ENCODE data around the gene SHD. TPM values are rescaled to one million over a fixed set of nuclear protein-coding genes. Genes with fewer than 3 reads are reported as not detected.

Gene SHD
- total RNA-seq, 1 experiment from 2014 or later = 2.0 TPM

- DNase-seq (ENCODE audit: low read depth, low spot score) = no peak
- Histone ChIP-seq H3K9me2 (ENCODE audit: insufficient read depth) (no peaks in the 10 kb centered on the region), H4K20me1 (ENCODE audit: insufficient read depth) (no peaks in the 10 kb centered on the region), H3K4me3 (replicated peaks in 1 of 2; ENCODE audit: low read depth in 1 of 2, low read length in 2 of 2) (no peak overlapping the region), H3K9ac (ENCODE audit: low read length) (no peak overlapping the region), H3K27me3 (ENCODE audit: insufficient read depth, low read length) (no peaks in the 10 kb centered on the region), H3K79me2 (ENCODE audit: insufficient read depth, low read length) (no peaks in the 10 kb centered on the region), H3K4me2 (ENCODE audit: low read length) (no peak overlapping the region), H3K9me3 (ENCODE audit: control insufficient read depth in 1 of 2, insufficient read depth in 1 of 2, low read depth in 1 of 2, low read length in 2 of 2) (peaks cover 8 to 10% of the 10 kb centered on the region in 2 experiments; a peak in 3 of 4 replicates), H3K36me3 (ENCODE audit: control insufficient read depth in 1 of 2, insufficient read depth in 2 of 2, low read length in 2 of 2) (no peaks in the 10 kb centered on the region), H2AFZ (ENCODE audit: low read depth, low read length, poor library complexity, severe bottlenecking) (no peak overlapping the region), H3K27ac (ENCODE audit: low read depth, low read length) (no peak overlapping the region), H3K4me1 (ENCODE audit: control insufficient read depth in 1 of 2, insufficient read depth in 2 of 2, low read length in 2 of 2) (no peaks in the 10 kb centered on the region)
- no peak for ATAC-seq
- intact Hi-C loops (cut with micrococcal nuclease) = no loop called here
- POLR2A ChIA-PET = no interaction called here
- CTCF ChIA-PET = no interaction called here
- BruUV-seq (replicated peaks) = no TSS peak
- RAD21 ChIA-PET (ENCODE audit: low non-redundant PET in 1 of 2, low total read pairs in 2 of 2, uncharacterized antibody in 2 of 2, unreplicated experiment in 2 of 2) = no interaction called here
- TF ChIP-seq POLR2A (IDR thresholded peaks at IDR 0.05; ENCODE audit: borderline replicate concordance, extremely low read depth, insufficient read depth, insufficient read length) (no peak), SIN3A (IDR thresholded peaks at IDR 0.05; ENCODE audit: low read depth) (no peak), ZNF274 (IDR thresholded peaks at IDR 0.05; ENCODE audit: low read depth, low read length) (no peak), EGR1 (IDR thresholded peaks at IDR 0.05; ENCODE audit: low read depth) (no peak), TCF7L2 (IDR thresholded peaks at IDR 0.05; ENCODE audit: borderline replicate concordance, extremely low read depth, insufficient read depth, insufficient read length) (no peak), JUND (IDR thresholded peaks at IDR 0.05) (no peak), FOSL1 (IDR thresholded peaks at IDR 0.05; ENCODE audit: low read depth) (no peak), SRF (IDR thresholded peaks at IDR 0.05; ENCODE audit: low read depth) (no peak), CTCF (IDR thresholded peaks at IDR 0.05 in 2 of 3, conservative IDR thresholded peaks at IDR 0.05 in 1 of 3; ENCODE audit: borderline replicate concordance in 1 of 3, insufficient read depth in 1 of 3, low read depth in 2 of 3, low read length in 2 of 3) (no peak), ZFX (IDR thresholded peaks at IDR 0.05) (no peak), POLR2AphosphoS5 (IDR thresholded peaks at IDR 0.05; ENCODE audit: low read depth, low read length) (no peak), CEBPB (IDR thresholded peaks at IDR 0.05; ENCODE audit: low read depth) (no peak), CBX3 (IDR thresholded peaks at IDR 0.05; ENCODE audit: low read depth) (no peak), EZH2phosphoT487 (IDR thresholded peaks at IDR 0.05; ENCODE audit: borderline replicate concordance) (no peak), EZH2 (IDR thresholded peaks at IDR 0.05) (no peak), SP1 (IDR thresholded peaks at IDR 0.05; ENCODE audit: low read depth) (no peak), RAD21 (IDR thresholded peaks at IDR 0.05; ENCODE audit: low read depth) (no peak)
- TF ChIP-seq, protein P1, sequence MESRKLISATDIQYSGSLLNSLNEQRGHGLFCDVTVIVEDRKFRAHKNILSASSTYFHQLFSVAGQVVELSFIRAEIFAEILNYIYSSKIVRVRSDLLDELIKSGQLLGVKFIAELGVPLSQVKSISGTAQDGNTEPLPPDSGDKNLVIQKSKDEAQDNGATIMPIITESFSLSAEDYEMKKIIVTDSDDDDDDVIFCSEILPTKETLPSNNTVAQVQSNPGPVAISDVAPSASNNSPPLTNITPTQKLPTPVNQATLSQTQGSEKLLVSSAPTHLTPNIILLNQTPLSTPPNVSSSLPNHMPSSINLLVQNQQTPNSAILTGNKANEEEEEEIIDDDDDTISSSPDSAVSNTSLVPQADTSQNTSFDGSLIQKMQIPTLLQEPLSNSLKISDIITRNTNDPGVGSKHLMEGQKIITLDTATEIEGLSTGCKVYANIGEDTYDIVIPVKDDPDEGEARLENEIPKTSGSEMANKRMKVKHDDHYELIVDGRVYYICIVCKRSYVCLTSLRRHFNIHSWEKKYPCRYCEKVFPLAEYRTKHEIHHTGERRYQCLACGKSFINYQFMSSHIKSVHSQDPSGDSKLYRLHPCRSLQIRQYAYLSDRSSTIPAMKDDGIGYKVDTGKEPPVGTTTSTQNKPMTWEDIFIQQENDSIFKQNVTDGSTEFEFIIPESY (IDR thresholded peaks at IDR 0.05; ENCODE audit: extremely low read depth, insufficient replicate concordance, low read length) = no peak
- TF ChIP-seq, protein P2, sequence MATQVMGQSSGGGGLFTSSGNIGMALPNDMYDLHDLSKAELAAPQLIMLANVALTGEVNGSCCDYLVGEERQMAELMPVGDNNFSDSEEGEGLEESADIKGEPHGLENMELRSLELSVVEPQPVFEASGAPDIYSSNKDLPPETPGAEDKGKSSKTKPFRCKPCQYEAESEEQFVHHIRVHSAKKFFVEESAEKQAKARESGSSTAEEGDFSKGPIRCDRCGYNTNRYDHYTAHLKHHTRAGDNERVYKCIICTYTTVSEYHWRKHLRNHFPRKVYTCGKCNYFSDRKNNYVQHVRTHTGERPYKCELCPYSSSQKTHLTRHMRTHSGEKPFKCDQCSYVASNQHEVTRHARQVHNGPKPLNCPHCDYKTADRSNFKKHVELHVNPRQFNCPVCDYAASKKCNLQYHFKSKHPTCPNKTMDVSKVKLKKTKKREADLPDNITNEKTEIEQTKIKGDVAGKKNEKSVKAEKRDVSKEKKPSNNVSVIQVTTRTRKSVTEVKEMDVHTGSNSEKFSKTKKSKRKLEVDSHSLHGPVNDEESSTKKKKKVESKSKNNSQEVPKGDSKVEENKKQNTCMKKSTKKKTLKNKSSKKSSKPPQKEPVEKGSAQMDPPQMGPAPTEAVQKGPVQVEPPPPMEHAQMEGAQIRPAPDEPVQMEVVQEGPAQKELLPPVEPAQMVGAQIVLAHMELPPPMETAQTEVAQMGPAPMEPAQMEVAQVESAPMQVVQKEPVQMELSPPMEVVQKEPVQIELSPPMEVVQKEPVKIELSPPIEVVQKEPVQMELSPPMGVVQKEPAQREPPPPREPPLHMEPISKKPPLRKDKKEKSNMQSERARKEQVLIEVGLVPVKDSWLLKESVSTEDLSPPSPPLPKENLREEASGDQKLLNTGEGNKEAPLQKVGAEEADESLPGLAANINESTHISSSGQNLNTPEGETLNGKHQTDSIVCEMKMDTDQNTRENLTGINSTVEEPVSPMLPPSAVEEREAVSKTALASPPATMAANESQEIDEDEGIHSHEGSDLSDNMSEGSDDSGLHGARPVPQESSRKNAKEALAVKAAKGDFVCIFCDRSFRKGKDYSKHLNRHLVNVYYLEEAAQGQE (IDR thresholded peaks at IDR 0.05; ENCODE audit: low read depth) = no peak
- TF ChIP-seq, protein P3, sequence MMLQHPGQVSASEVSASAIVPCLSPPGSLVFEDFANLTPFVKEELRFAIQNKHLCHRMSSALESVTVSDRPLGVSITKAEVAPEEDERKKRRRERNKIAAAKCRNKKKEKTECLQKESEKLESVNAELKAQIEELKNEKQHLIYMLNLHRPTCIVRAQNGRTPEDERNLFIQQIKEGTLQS (IDR thresholded peaks at IDR 0.05) = no peak
Observed at GRCh38 chr19:4238831-4239230, 40.2 kb upstream of the SHD start.

Data from HCT116 (cell line).